DND-41 (cell line): Measurements from ENCODE around the gene VENTX.

Source experiments
- CTCF ChIP-seq: IDR thresholded peaks from 2 replicates; pipeline ENCODE4 v1.5.1; 2012; ENCODE audit warnings: borderline replicate concordance, low read length, moderate library complexity, mild to moderate bottlenecking; ENCODE audit not compliant: poor library complexity, severe bottlenecking; ENCODE audit errors: extremely low read depth
- EZH2 ChIP-seq: IDR thresholded peaks from 3 replicates; pipeline ENCODE4 v1.6.1; 2012; ENCODE audit warnings: borderline replicate concordance, low read depth, mild to moderate bottlenecking, moderate library complexity, low read length, inconsistent platforms; ENCODE audit not compliant: severe bottlenecking

- TF ChIP-seq CTCF (no peak), EZH2 (no peak)
These were observed 2.3 kb downstream of the VENTX start for GRCh38 chr10:133239990-133240389.
